HEK293 (cell line): ENCODE measurements around the gene MORN1.
A peak's percentile ranks its signal among the peaks of the same experiment; 100 is the strongest.

ENCODE experiments used
- CTCF ChIA-PET: fragments of 350-600 bp; formaldehyde crosslinking; extraction: SDS; loops from one replicate; lab custom pipeline; 2021; ENCODE audit warnings: antibody characterized with exemption; lab: Yijun Ruan, JAX
- POLR2A ChIA-PET: fragments of 300-600 bp; formaldehyde crosslinking; extraction: SDS; loops from one replicate; lab custom pipeline; 2020; ENCODE audit warnings: antibody characterized with exemption, inconsistent platforms; lab: Yijun Ruan, JAX
- H3K27ac ChIP-seq: fragments of 200-500 bp; sonication (Bioruptor generic); 2 replicates; pipeline ENCODE4 v1.5.1; 2014; ENCODE audit warnings: low read depth, low read length, control low read depth, inconsistent platforms; ENCODE audit errors: extremely low read depth
- H3K36me3 ChIP-seq, 2 experiments: fragments of 200-500 bp in 1 of 2; sonication (Bioruptor generic) in 1 of 2; 1 replicate in 1 of 2; 2 replicates in 1 of 2; pipeline ENCODE4 v1.5.1; 2014 to 2017; ENCODE audit warnings: inconsistent platforms in 2 of 2, low read length in 2 of 2; ENCODE audit not compliant: control insufficient read depth in 2 of 2, insufficient read depth in 1 of 2
- H3K4me1 ChIP-seq: fragments of 200-500 bp; sonication (Bioruptor generic); 2 replicates; pipeline ENCODE4 v1.5.1; 2014; ENCODE audit warnings: mild to moderate bottlenecking, low read length, inconsistent platforms; ENCODE audit not compliant: control insufficient read depth, insufficient read depth
- H3K4me3 ChIP-seq: 2 replicates; pipeline ENCODE4 v1.5.1; 2011; ENCODE audit warnings: low read depth, mild to moderate bottlenecking, control low read depth, low read length, moderate library complexity
- H3K9me3 ChIP-seq: fragments of 200-500 bp; sonication (Bioruptor generic); 2 replicates; pipeline ENCODE4 v1.5.1; 2014; ENCODE audit warnings: low read depth, low read length, inconsistent platforms; ENCODE audit not compliant: control insufficient read depth, insufficient read depth
- GLIS1 ChIP-seq: fragments of 450-650 bp; formaldehyde crosslinking; IDR thresholded peaks from 2 replicates; pipeline ENCODE4 v1.5.1; 2016; ENCODE audit warnings: missing biosample characterization, missing genetic modification characterization
- KLF1 ChIP-seq: fragments of 450-650 bp; formaldehyde crosslinking; IDR thresholded peaks from 2 replicates; pipeline ENCODE4 v1.5.1; 2016; ENCODE audit warnings: missing biosample characterization, missing genetic modification characterization
- KLF9 ChIP-seq: fragments of 450-650 bp; formaldehyde crosslinking; IDR thresholded peaks from 2 replicates; pipeline ENCODE4 v1.5.1; 2016; ENCODE audit warnings: missing biosample characterization, missing genetic modification characterization, low read depth
- REST ChIP-seq: fragments of 450-650 bp; formaldehyde crosslinking; IDR thresholded peaks from 2 replicates; pipeline ENCODE4 v1.5.1; 2016; ENCODE audit warnings: missing biosample characterization, missing genetic modification characterization
- ZBTB10 ChIP-seq: fragments of 450-650 bp; formaldehyde crosslinking; IDR thresholded peaks from 2 replicates; pipeline ENCODE4 v1.5.1; 2016; ENCODE audit warnings: missing biosample characterization, missing genetic modification characterization
- ZNF19 ChIP-seq: fragments of 450-650 bp; formaldehyde crosslinking; IDR thresholded peaks from 2 replicates; pipeline ENCODE4; 2016; ENCODE audit warnings: missing biosample characterization, missing genetic modification characterization, low read depth
- ZNF280C ChIP-seq: fragments of 450-650 bp; formaldehyde crosslinking; IDR thresholded peaks from 2 replicates; pipeline ENCODE4 v1.5.1; 2016; ENCODE audit warnings: missing biosample characterization, missing genetic modification characterization
- ZNF549 ChIP-seq: fragments of 450-650 bp; IDR thresholded peaks from 2 replicates; pipeline ENCODE4 v1.5.1; 2018; ENCODE audit warnings: missing biosample characterization, missing genetic modification characterization, mild to moderate bottlenecking, inconsistent platforms, moderate library complexity
- ZNF596 ChIP-seq: fragments of 450-650 bp; IDR thresholded peaks from 2 replicates; pipeline ENCODE4 v1.5.0; 2018; ENCODE audit warnings: missing biosample characterization, mild to moderate bottlenecking, missing genetic modification characterization, moderate library complexity
- ZNF692 ChIP-seq: fragments of 450-650 bp; formaldehyde crosslinking; IDR thresholded peaks from 2 replicates; pipeline ENCODE4 v1.5.1; 2016; ENCODE audit warnings: missing biosample characterization, missing genetic modification characterization
- ZNF707 ChIP-seq: fragments of 450-650 bp; formaldehyde crosslinking; IDR thresholded peaks from 2 replicates; pipeline ENCODE4 v1.5.1; 2016; ENCODE audit warnings: missing biosample characterization, missing genetic modification characterization

The MORN1 gene

GRCh38 chr1:2294725-2295078 lies 96.7 kb downstream of the MORN1 start (continued):
- TF ChIP-seq KLF9 (tag by site-specific recombination) (peak; percentile 47; the same call in 1 of the 2 replicates), REST (no peak), GLIS1 (tag by site-specific recombination) (peak; percentile 45; the same call in 1 of the 2 replicates)

- POLR2A ChIA-PET = no interaction called here
- peaks cover 0 to 38% of the 10 kb centered on the region in 2 experiments; a peak in 1 of 3 replicates for H3K36me3 ChIP-seq
- H3K4me3 ChIP-seq = no peak overlapping the region
- peaks cover 18% of the 10 kb centered on the region for H3K4me1 ChIP-seq
- CTCF ChIA-PET = interaction anchor here (0.6 to 0.7 kb wide), 2 partner anchors 143 to 146 kb away, joined by 3 read pairs; no protein-coding TSS in a partner anchor
- TF ChIP-seq ZNF596 (tag by site-specific recombination) (no peak), ZNF549 (no peak), ZNF707 (tag by site-specific recombination) (no peak), ZNF280C (tag by site-specific recombination) (no peak), ZNF19 (no peak), ZNF692 (tag by site-specific recombination) (no peak), ZBTB10 (tag by site-specific recombination) (0 out of 2 replicates have a peak, but pooled peaks have one; percentile 21), KLF1 (tag by site-specific recombination) (no peak)
- H3K27ac ChIP-seq = 0 out of 2 replicates have a peak overlapping the region, but pooled peaks have one; percentile 5
- H3K9me3 ChIP-seq = no peaks in the 10 kb centered on the region
These were observed 97.2 kb downstream of the MORN1 start for GRCh38 chr1:2294033-2294724.
